ENCODE results near the gene SCUBE2. TPM values are rescaled to one million over a fixed set of nuclear protein-coding genes. Genes with fewer than 3 reads are reported as not detected.

The SCUBE2 gene
- total and polyA plus RNA-seq, 8 donors, result 1.7 to 37.1 (median 21.8) TPM

DNA sequence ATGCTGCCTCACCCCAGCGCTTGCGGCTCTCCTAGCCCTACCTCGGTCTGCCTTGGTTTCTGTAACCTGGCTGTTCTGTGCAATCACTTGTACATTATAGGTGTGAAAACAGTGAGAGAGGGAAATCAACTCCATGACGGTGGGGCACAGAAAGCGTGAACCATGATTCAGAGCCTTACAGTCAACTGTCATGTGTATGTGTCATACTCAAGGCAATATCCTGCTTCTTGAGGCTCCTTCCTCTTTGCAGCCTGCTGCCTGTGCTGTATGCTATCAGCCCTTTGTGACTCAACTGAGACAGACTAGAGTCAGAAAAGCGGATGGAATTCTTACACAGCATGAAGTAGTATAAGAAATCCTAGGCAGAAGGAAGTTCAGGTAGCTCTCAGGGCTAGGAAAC is 89.7 kb downstream of the SCUBE2 start:
- H3K27me3 ChIP-seq, result peaks cover 0 to 30% (median 28%) of the 10 kb centered on the region in 3 donors
- H3K36me3 ChIP-seq, result no peaks in the 10 kb centered on the region
- H3K27ac ChIP-seq, result no peak overlapping the region
- WGBS, 5 donors, result 74 to 80% (median 75%) methylated on average over 6 of the region's 6 CpGs
- no peaks in the 10 kb centered on the region for H3K9me3 ChIP-seq
- intact Hi-C loops (cut with DNase I; ENCODE audit: low total_unique reads), result no loop called here
- no peak for TF ChIP-seq EP300 (IDR thresholded peaks at IDR 0.05)
- TF ChIP-seq POLR2A (IDR thresholded peaks at IDR 0.05), result no peak
- TF ChIP-seq, protein P1, sequence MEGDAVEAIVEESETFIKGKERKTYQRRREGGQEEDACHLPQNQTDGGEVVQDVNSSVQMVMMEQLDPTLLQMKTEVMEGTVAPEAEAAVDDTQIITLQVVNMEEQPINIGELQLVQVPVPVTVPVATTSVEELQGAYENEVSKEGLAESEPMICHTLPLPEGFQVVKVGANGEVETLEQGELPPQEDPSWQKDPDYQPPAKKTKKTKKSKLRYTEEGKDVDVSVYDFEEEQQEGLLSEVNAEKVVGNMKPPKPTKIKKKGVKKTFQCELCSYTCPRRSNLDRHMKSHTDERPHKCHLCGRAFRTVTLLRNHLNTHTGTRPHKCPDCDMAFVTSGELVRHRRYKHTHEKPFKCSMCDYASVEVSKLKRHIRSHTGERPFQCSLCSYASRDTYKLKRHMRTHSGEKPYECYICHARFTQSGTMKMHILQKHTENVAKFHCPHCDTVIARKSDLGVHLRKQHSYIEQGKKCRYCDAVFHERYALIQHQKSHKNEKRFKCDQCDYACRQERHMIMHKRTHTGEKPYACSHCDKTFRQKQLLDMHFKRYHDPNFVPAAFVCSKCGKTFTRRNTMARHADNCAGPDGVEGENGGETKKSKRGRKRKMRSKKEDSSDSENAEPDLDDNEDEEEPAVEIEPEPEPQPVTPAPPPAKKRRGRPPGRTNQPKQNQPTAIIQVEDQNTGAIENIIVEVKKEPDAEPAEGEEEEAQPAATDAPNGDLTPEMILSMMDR (IDR thresholded peaks at IDR 0.05), result no peak
- no peak for TF ChIP-seq POLR2AphosphoS5 (IDR thresholded peaks at IDR 0.05)
- peaks cover 18 to 28% (median 20%) of the 10 kb centered on the region in 4 donors for H3K4me1 ChIP-seq
- DNase-seq, result peak in 1 of 2 donors; percentile 15
- no peak overlapping the region for H3K4me3 ChIP-seq

DNA sequence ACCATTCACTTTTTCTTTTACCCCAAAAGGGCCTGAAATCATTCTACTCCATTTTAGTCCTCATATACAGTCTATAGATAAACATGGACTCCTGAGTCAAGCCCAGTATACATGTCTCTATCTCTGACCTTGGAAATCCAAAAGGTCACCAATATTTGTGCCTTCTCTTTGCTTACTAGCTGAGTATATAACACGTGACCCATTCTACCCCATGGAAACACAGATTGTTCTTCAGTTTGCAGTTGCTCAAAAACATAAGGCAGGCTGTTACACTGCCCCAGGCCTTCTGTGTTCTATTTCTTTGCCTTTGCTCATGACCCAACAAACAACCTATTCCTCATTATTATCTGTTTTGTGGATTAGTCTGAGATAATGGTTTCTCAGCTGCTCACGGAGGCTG is 93.4 kb downstream of the SCUBE2 start:
- 56 to 78% (median 66%) methylated on average over 2 of the region's 2 CpGs for WGBS, 5 donors
- peak in 1 of 2 donors; percentile 12 for DNase-seq

DNA sequence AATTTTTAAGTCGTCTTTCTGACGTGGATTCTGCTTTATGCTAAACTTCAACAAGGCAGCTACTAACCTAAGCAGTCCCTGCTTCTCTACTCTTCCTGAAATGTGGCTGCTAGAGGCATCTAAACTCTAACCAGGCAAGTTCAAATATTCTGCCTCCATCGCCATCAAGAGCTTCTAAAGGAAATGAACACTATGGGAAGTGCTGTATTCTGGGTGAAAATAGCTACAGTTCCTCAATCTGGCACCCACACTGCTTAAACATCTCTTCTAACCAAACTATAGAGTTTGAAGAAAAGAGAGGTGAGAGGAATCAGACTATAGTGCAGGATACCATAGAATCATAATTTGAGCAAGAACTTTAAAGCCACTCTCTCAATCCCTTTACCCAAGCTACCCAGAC is 93.9 kb downstream of the SCUBE2 start:
- Histone ChIP-seq H3K9me3 (no peaks in the 10 kb centered on the region), H3K36me3 (no peaks in the 10 kb centered on the region), H3K4me3 (no peak overlapping the region), H3K27ac (no peak overlapping the region), H3K27me3 (peaks cover 0 to 7% (median 7%) of the 10 kb centered on the region in 3 donors), H3K4me1 (peaks cover 0 to 6% (median 0%) of the 10 kb centered on the region in 4 donors)
- TF ChIP-seq POLR2AphosphoS5 (IDR thresholded peaks at IDR 0.05), result no peak
- 89 to 93% (median 91%) methylated on average over 3 of the region's 3 CpGs for WGBS, 5 donors
- intact Hi-C loops (cut with DNase I; ENCODE audit: low total_unique reads), result no loop called here
- no peak for DNase-seq

More for the DNA sequence above, 93.4 kb downstream of the SCUBE2 start:
- H3K27ac ChIP-seq, result no peak overlapping the region
- TF ChIP-seq, protein P1 (IDR thresholded peaks at IDR 0.05), result no peak
- TF ChIP-seq POLR2AphosphoS5 (IDR thresholded peaks at IDR 0.05) (no peak), POLR2A (IDR thresholded peaks at IDR 0.05) (no peak), EP300 (IDR thresholded peaks at IDR 0.05) (no peak)
- H3K27me3 ChIP-seq, result peaks cover 0 to 13% (median 12%) of the 10 kb centered on the region in 3 donors
- intact Hi-C loops (cut with DNase I; ENCODE audit: low total_unique reads), result no loop called here
- H3K4me3 ChIP-seq, result no peak overlapping the region
- peaks cover 2 to 11% (median 4%) of the 10 kb centered on the region in 4 donors for H3K4me1 ChIP-seq
- H3K9me3 ChIP-seq, result no peaks in the 10 kb centered on the region
- H3K36me3 ChIP-seq, result no peaks in the 10 kb centered on the region

DNA sequence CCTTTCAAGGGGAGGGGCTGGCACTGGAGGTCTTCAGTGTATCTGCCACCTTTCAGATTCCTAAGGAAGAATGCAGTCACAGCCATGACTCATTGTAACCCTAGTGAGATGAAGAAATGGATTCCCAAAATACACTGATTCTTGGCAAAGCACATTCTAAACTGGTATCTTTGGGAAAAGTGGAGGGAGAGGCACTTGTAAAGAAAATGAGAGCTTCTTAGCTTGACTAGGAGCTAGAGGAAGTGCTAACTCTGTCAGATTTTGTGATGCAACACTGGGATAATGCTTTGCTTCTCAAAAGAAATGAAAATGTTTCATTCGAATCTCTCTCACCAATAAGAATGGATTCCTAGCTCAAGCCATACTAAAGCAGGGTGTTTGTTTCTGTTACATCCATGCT is 101.9 kb downstream of the SCUBE2 start:
- intact Hi-C loops (cut with DNase I; ENCODE audit: low total_unique reads), result no loop called here
- H3K9me3 ChIP-seq, result no peaks in the 10 kb centered on the region
- H3K4me3 ChIP-seq, result no peak overlapping the region
- WGBS, 5 donors, result 70 to 83% (median 79%) methylated on average over 1 of the region's 1 CpG
- H3K27ac ChIP-seq, result no peak overlapping the region
- no peak for DNase-seq
- no peaks in the 10 kb centered on the region for H3K4me1 ChIP-seq
- no peaks in the 10 kb centered on the region for H3K27me3 ChIP-seq
- no peaks in the 10 kb centered on the region for H3K36me3 ChIP-seq
- no peak for TF ChIP-seq EP300 (IDR thresholded peaks at IDR 0.05)
- TF ChIP-seq, protein P1 (IDR thresholded peaks at IDR 0.05), result no peak
- no peak for TF ChIP-seq POLR2A (IDR thresholded peaks at IDR 0.05)

DNA sequence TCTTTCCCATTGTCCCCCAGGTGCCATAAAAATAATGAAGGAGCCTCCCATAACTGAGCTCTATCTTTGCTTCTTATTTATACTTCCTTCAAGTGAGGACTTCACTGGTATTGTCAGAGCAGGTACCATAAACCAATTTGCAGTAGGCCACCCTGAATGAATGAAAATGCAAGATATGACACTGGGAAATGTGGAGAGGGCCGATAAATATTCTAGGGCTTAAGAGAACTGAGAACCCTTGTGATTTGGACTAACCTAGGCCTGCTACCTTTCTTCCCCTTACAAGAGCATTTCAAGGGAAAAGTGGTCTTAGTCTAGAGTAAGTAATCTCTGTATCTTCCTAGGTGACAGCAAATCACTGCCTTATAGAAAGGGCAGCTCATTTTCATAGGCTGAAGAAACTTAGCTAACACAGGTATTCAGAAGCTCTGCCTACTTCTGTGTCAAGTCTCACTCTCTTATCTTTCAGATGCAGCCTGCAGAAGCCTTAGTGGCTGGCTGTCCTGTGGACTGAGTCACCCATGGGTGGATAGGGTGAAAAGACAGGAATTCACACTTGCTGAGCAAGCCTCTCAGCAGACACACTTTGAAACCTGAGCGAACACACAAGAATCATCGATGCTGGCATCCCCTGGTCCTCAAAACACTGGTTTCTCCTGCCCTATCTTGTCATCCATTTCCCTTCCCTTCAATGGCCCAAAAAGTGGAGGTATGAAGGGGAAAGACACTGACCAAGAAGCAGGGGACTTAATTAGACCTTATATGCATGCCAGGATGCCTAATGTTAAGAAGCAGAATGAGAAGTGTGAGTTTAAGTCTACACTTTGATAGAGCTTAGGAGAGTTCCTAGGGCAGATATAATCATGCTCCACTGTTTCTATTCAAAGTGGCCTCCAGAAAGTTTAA is 102.8 kb downstream of the SCUBE2 start:
- DNase-seq, result no peak
- no peaks in the 10 kb centered on the region for H3K27me3 ChIP-seq
- H3K9me3 ChIP-seq, result no peaks in the 10 kb centered on the region

More for the DNA sequence above, 102.8 kb downstream of the SCUBE2 start:
- no peak for TF ChIP-seq EP300 (IDR thresholded peaks at IDR 0.05)
- TF ChIP-seq POLR2AphosphoS5 (IDR thresholded peaks at IDR 0.05), result no peak
- TF ChIP-seq, protein P1 (IDR thresholded peaks at IDR 0.05), result no peak
- no peak for TF ChIP-seq POLR2A (IDR thresholded peaks at IDR 0.05)
- Histone ChIP-seq H3K4me1 (no peaks in the 10 kb centered on the region), H3K36me3 (no peaks in the 10 kb centered on the region), H3K27ac (no peak overlapping the region), H3K4me3 (no peak overlapping the region)
- intact Hi-C loops (cut with DNase I; ENCODE audit: low total_unique reads), result no loop called here
- WGBS, 5 donors, result 61 to 87% (median 71%) methylated on average over 3 of the region's 3 CpGs
